ENCODE data around the gene LYAR. TPM values are rescaled to one million over a fixed set of nuclear protein-coding genes. Genes with fewer than 3 reads are reported as not detected.

The LYAR gene
- total RNA-seq, 1 donor from 2014 or later, result 15.9 TPM

- no peak for TF ChIP-seq CTCF (IDR thresholded peaks at IDR 0.05)
- no peaks in the 10 kb centered on the region for H3K4me1 Mint-ChIP-seq
- H3K27me3 Mint-ChIP-seq, result no peaks in the 10 kb centered on the region
- ATAC-seq (ENCODE audit: low read depth) (no peak), DNase-seq (no peak)
- no peak overlapping the region for H3K27ac Mint-ChIP-seq
- no peaks in the 10 kb centered on the region for H3K9me3 Mint-ChIP-seq
- no peak overlapping the region for H3K4me3 Mint-ChIP-seq
- intact Hi-C loops (cut with micrococcal nuclease), result no loop called here
- ChIA-PET CTCF (no interaction called here), POLR2A (no interaction called here)
- peaks cover 66% of the 10 kb centered on the region for H3K36me3 Mint-ChIP-seq (ENCODE audit: low read depth)
Measured at GRCh38 chr4:4315461-4316149, 25.7 kb upstream of the LYAR start.

GRCh38 chr4:4311193-4311592 is 21.2 kb upstream of the LYAR start:
- no peak overlapping the region for H3K27ac Mint-ChIP-seq
- no peaks in the 10 kb centered on the region for H3K4me1 Mint-ChIP-seq
- no peak for DNase-seq
- intact Hi-C loops (cut with micrococcal nuclease), result no loop called here
- no peaks in the 10 kb centered on the region for H3K27me3 Mint-ChIP-seq
- no peak for TF ChIP-seq CTCF (IDR thresholded peaks at IDR 0.05)
- H3K4me3 Mint-ChIP-seq, result no peak overlapping the region
- POLR2A ChIA-PET, result no interaction called here
- CTCF ChIA-PET, result no interaction called here
- no peaks in the 10 kb centered on the region for H3K9me3 Mint-ChIP-seq
- ATAC-seq (ENCODE audit: low read depth), result no peak
- H3K36me3 Mint-ChIP-seq (ENCODE audit: low read depth), result peaks cover 64% of the 10 kb centered on the region

GRCh38 chr4:4308800-4309441 is 19.0 kb upstream of the LYAR start:
- no peak overlapping the region for H3K4me3 Mint-ChIP-seq
- no peaks in the 10 kb centered on the region for H3K9me3 Mint-ChIP-seq
- no peaks in the 10 kb centered on the region for H3K4me1 Mint-ChIP-seq
- H3K27ac Mint-ChIP-seq, result no peak overlapping the region
- no peaks in the 10 kb centered on the region for H3K27me3 Mint-ChIP-seq
- CTCF ChIA-PET, result no interaction called here
- POLR2A ChIA-PET, result no interaction called here
- intact Hi-C loops (cut with micrococcal nuclease), result no loop called here
- DNase-seq (no peak), ATAC-seq (ENCODE audit: low read depth) (no peak)
- peaks cover 52% of the 10 kb centered on the region for H3K36me3 Mint-ChIP-seq (ENCODE audit: low read depth)
- no peak for TF ChIP-seq CTCF (IDR thresholded peaks at IDR 0.05)

- Mint-ChIP-seq H3K4me1 (no peaks in the 10 kb centered on the region), H3K4me3 (no peak overlapping the region), H3K36me3 (ENCODE audit: low read depth) (peaks cover 55% of the 10 kb centered on the region), H3K27ac (no peak overlapping the region), H3K9me3 (no peaks in the 10 kb centered on the region), H3K27me3 (no peaks in the 10 kb centered on the region)
- DNase-seq, result no peak
- POLR2A ChIA-PET, result no interaction called here
- CTCF ChIA-PET, result no interaction called here
- intact Hi-C loops (cut with micrococcal nuclease), result no loop called here
- ATAC-seq (ENCODE audit: low read depth), result no peak
- TF ChIP-seq CTCF (IDR thresholded peaks at IDR 0.05), result no peak
Measured at GRCh38 chr4:4306920-4307319, 17.0 kb upstream of the LYAR start.

- intact Hi-C loops (cut with micrococcal nuclease), result no loop called here
- peaks cover 57% of the 10 kb centered on the region for H3K36me3 Mint-ChIP-seq (ENCODE audit: low read depth)
- no peaks in the 10 kb centered on the region for H3K4me1 Mint-ChIP-seq
- no peaks in the 10 kb centered on the region for H3K27me3 Mint-ChIP-seq
- no peak overlapping the region for H3K27ac Mint-ChIP-seq
- CTCF ChIA-PET, result no interaction called here
- POLR2A ChIA-PET, result no interaction called here
- H3K4me3 Mint-ChIP-seq, result no peak overlapping the region
- no peak for DNase-seq
- ATAC-seq (ENCODE audit: low read depth), result no peak
- no peaks in the 10 kb centered on the region for H3K9me3 Mint-ChIP-seq
- no peak for TF ChIP-seq CTCF (IDR thresholded peaks at IDR 0.05)
Measured at GRCh38 chr4:4302416-4302815, 12.5 kb upstream of the LYAR start.
